IMR-90 (cell line): ENCODE data around the gene SYNE2. TPM values are rescaled to one million over a fixed set of nuclear protein-coding genes. Genes with fewer than 3 reads are reported as not detected.

Experiments
- ATAC-seq: fragments of 200-7000 bp; cut with Tn5 transposase; 2 replicates; pipeline ENCODE4 v1.9.1; 2020; ENCODE audit warnings: low read depth, mild to moderate bottlenecking, moderate library complexity
- BruUV-seq: library from RNA; stranded (reverse); fragments of 400-500 nt; replicated peaks from 2 replicates; lab custom pipeline; 2021; lab: Mats Ljungman, UMichigan
- CTCF ChIA-PET: fragments of 300-600 bp; formaldehyde crosslinking; extraction: SDS; loops from one replicate; lab custom pipeline; 2021; ENCODE audit warnings: antibody characterized with exemption; lab: Yijun Ruan, JAX
- POLR2A ChIA-PET: fragments of 300-600 bp; sonication (Branson Sonifier 250); formaldehyde crosslinking; loops from one replicate; lab custom pipeline; 2022; ENCODE audit warnings: antibody characterized with exemption; ENCODE audit not compliant: unreplicated experiment; lab: Charles Lee
- DNase-seq: peaks from one replicate; pipeline ENCODE4 v3.0.0; 2013
- H2AFZ ChIP-seq: replicated peaks from 2 replicates; pipeline ENCODE3; 2013; ENCODE audit warnings: low read length, mild to moderate bottlenecking; ENCODE audit not compliant: poor library complexity
- H2AK5ac ChIP-seq: 2 replicates; pipeline ENCODE4 v1.6.1; 2013; ENCODE audit warnings: low read depth, low read length, inconsistent platforms
- H2AK9ac ChIP-seq: replicated peaks from 2 replicates; pipeline ENCODE3; 2013; ENCODE audit warnings: mild to moderate bottlenecking, low read depth, low read length, moderate library complexity; ENCODE audit not compliant: poor library complexity
- H2BK120ac ChIP-seq: 2 replicates; pipeline ENCODE4 v1.6.1; 2013; ENCODE audit warnings: low read depth, low read length, inconsistent platforms
- H2BK15ac ChIP-seq: 3 replicates; pipeline ENCODE4 v1.6.1; 2013; ENCODE audit warnings: low read depth, low read length, inconsistent platforms
- H2BK20ac ChIP-seq: 2 replicates; pipeline ENCODE4 v1.6.1; 2013; ENCODE audit warnings: low read depth, mild to moderate bottlenecking, inconsistent platforms, low read length, moderate library complexity
- H2BK5ac ChIP-seq: 2 replicates; pipeline ENCODE4 v1.6.1; 2013; ENCODE audit warnings: mild to moderate bottlenecking, low read depth, low read length, inconsistent platforms; ENCODE audit not compliant: poor library complexity, severe bottlenecking
- H3K14ac ChIP-seq: replicated peaks from 2 replicates; pipeline ENCODE4 v1.6.1; 2013; ENCODE audit warnings: low read depth, low read length, inconsistent platforms
- H3K18ac ChIP-seq: 2 replicates; pipeline ENCODE4 v1.6.1; 2013; ENCODE audit warnings: low read depth, low read length, control low read depth
- H3K23ac ChIP-seq: 2 replicates; pipeline ENCODE4 v1.6.1; 2013; ENCODE audit warnings: low read depth, low read length, inconsistent platforms
- H3K27ac ChIP-seq: 2 replicates; pipeline ENCODE4 v1.5.1; 2013; ENCODE audit warnings: mild to moderate bottlenecking, control low read depth, low read length; ENCODE audit not compliant: insufficient read depth
- H3K27me3 ChIP-seq: 2 replicates; pipeline ENCODE4 v1.6.1; 2013; ENCODE audit warnings: low read length; ENCODE audit not compliant: control insufficient read depth, insufficient read depth
- H3K36me3 ChIP-seq: 2 replicates; pipeline ENCODE4 v1.6.1; 2013; ENCODE audit warnings: low read length, mixed read lengths; ENCODE audit not compliant: control insufficient read depth, insufficient read depth
- H3K4ac ChIP-seq: 2 replicates; pipeline ENCODE4 v1.6.1; 2013; ENCODE audit warnings: low read depth, low read length, inconsistent platforms
- H3K4me1 ChIP-seq: 2 replicates; pipeline ENCODE4 v1.6.1; 2013; ENCODE audit warnings: low read length, mixed read lengths; ENCODE audit not compliant: control insufficient read depth, insufficient read depth
- H3K4me2 ChIP-seq: 2 replicates; pipeline ENCODE4 v1.6.1; 2013; ENCODE audit warnings: low read depth, mild to moderate bottlenecking, control low read depth, low read length, moderate library complexity
- H3K4me3 ChIP-seq: 2 replicates; pipeline ENCODE4 v1.5.1; 2013; ENCODE audit warnings: low read depth, mild to moderate bottlenecking, control low read depth, low read length, moderate library complexity; ENCODE audit not compliant: insufficient read depth
- H3K56ac ChIP-seq: 2 replicates; pipeline ENCODE4 v1.6.1; 2013; ENCODE audit warnings: low read length, inconsistent platforms; ENCODE audit not compliant: insufficient read depth; ENCODE audit errors: extremely low read depth
- H3K79me1 ChIP-seq, 2 experiments: 2 replicates each; pipeline ENCODE4 v1.6.1; 2013; ENCODE audit warnings: low read length in 2 of 2, inconsistent platforms in 1 of 2, low read depth in 1 of 2
- H3K9ac ChIP-seq: 2 replicates; pipeline ENCODE4 v1.6.1; 2013; ENCODE audit warnings: low read depth, low read length, control low read depth
- H3K9me1 ChIP-seq: 2 replicates; pipeline ENCODE4 v1.6.1; 2013; ENCODE audit warnings: low read length, inconsistent platforms; ENCODE audit not compliant: insufficient read depth
- H3K9me3 ChIP-seq: 2 replicates; pipeline ENCODE4 v1.6.1; 2013; ENCODE audit warnings: low read length; ENCODE audit not compliant: control insufficient read depth, insufficient read depth
- H4K20me1 ChIP-seq: 2 replicates; pipeline ENCODE4 v1.6.1; 2013; ENCODE audit warnings: low read length, inconsistent platforms; ENCODE audit not compliant: insufficient read depth
- H4K5ac ChIP-seq: 2 replicates; pipeline ENCODE4 v1.6.1; 2013; ENCODE audit warnings: mild to moderate bottlenecking, low read depth, low read length, control low read depth
- H4K8ac ChIP-seq, 2 experiments: 2 replicates each; pipeline ENCODE4 v1.6.1; 2013; ENCODE audit warnings: low read depth in 2 of 2, low read length in 2 of 2, control low read depth in 1 of 2, inconsistent platforms in 1 of 2
- H4K91ac ChIP-seq: 2 replicates; pipeline ENCODE4 v1.6.1; 2013; ENCODE audit warnings: low read depth, low read length, inconsistent platforms; ENCODE audit not compliant: insufficient read depth
- CEBPB ChIP-seq: IDR thresholded peaks from 2 replicates; pipeline ENCODE4 v1.6.1; 2012; ENCODE audit warnings: low read depth, low read length, improper control_type of control experiment
- CHD1 ChIP-seq: IDR thresholded peaks from 2 replicates; pipeline ENCODE4 v1.6.1; 2012; ENCODE audit warnings: low read depth, low read length, improper control_type of control experiment
- CTCF ChIP-seq: conservative IDR thresholded peaks from 2 replicates; pipeline ENCODE4 v1.5.1; 2012; ENCODE audit warnings: mild to moderate bottlenecking, low read depth, low read length, improper control_type of control experiment
- ELK1 ChIP-seq: fragments of 150-350 bp; IDR thresholded peaks from 2 replicates; pipeline ENCODE4 v1.6.1; 2016; ENCODE audit warnings: low read depth, mild to moderate bottlenecking, low read length, moderate library complexity, borderline replicate concordance
- FOS ChIP-seq: fragments of 150-350 bp; IDR thresholded peaks from 2 replicates; pipeline ENCODE4 v1.6.1; 2016; ENCODE audit warnings: low read depth, low read length
- MAZ ChIP-seq: IDR thresholded peaks from 2 replicates; pipeline ENCODE4 v1.6.1; 2012; ENCODE audit warnings: low read depth, mild to moderate bottlenecking, low read length, improper control_type of control experiment, moderate library complexity, borderline replicate concordance
- MXI1 ChIP-seq: IDR thresholded peaks from 2 replicates; pipeline ENCODE4 v1.6.1; 2012; ENCODE audit warnings: low read depth, mild to moderate bottlenecking, low read length, moderate library complexity, borderline replicate concordance
- POLR2A ChIP-seq: IDR thresholded peaks from 2 replicates; pipeline ENCODE4 v1.6.1; 2012; ENCODE audit warnings: mild to moderate bottlenecking, low read depth, low read length
- RAD21 ChIP-seq: IDR thresholded peaks from 2 replicates; pipeline ENCODE4 v1.6.1; 2012; ENCODE audit warnings: low read length, improper control_type of control experiment
- RCOR1 ChIP-seq: IDR thresholded peaks from 2 replicates; pipeline ENCODE4 v1.6.1; 2012; ENCODE audit warnings: mild to moderate bottlenecking, low read length, improper control_type of control experiment; ENCODE audit not compliant: insufficient replicate concordance
- RFX5 ChIP-seq: IDR thresholded peaks from 2 replicates; pipeline ENCODE4 v1.8.0; 2012; ENCODE audit warnings: low read depth, mild to moderate bottlenecking, low read length, moderate library complexity
- SMC3 ChIP-seq: fragments of 150-350 bp; IDR thresholded peaks from 2 replicates; pipeline ENCODE4 v1.6.1; 2016; ENCODE audit warnings: low read depth, mild to moderate bottlenecking, antibody characterized with exemption, low read length, moderate library complexity
- WGBS, 2 experiments: methylation state at CpG; one replicate each; pipeline versions ENCODE4 v1.1.5 to v1.1.7; 2013; ENCODE audit warnings: missing lambda C conversion rate in 2 of 2; ENCODE audit not compliant: insufficient read length in 1 of 2; ENCODE audit errors: extremely low coverage in 2 of 2; 5-methylcytosine and 5-hydroxymethylcytosine counted together
- dilution Hi-C: fragments of 300-500 bp; cut with HindIII; formaldehyde crosslinking; loops from one replicate; pipeline ENCODE4 v1.14.3; 2018; ENCODE audit warnings: low sequenced_read_pairs; ENCODE audit not compliant: unreplicated experiment
- in situ Hi-C: fragments of 300-500 bp; cut with MboI; formaldehyde crosslinking; loops from 3 replicates; pipeline ENCODE4 v1.14.3; 2019; ENCODE audit warnings: low sequenced_read_pairs, inconsistent platforms, mixed read lengths
- intact Hi-C: fragments of 100-400 bp; cut with micrococcal nuclease; formaldehyde crosslinking; loops from 2 replicates; pipeline ENCODE4 v1.10.0; 2022
- polyA plus RNA-seq, 3 experiments: library from polyadenylated mRNA; depleted of rRNA; stranded (reverse); fragments of >200 nt; gene quantifications; 2 replicates each; pipeline ENCODE4 v1.2.3, GENCODE V29; 2012; ENCODE audit warnings: low replicate concordance in 1 of 3
- total RNA-seq: library from RNA; depleted of rRNA; stranded (reverse); fragments of >200 nt; gene quantifications from 2 replicates; pipeline ENCODE4 v1.2.3, GENCODE V29; 2012

SYNE2 gene
- total and polyA plus RNA-seq, 2 of the 4 experiments (the other 2 are of a cell fraction): 5.2 to 28.9 TPM

- no peak overlapping the region for H2BK5ac ChIP-seq
- BruUV-seq: no TSS peak
- no peak overlapping the region for H3K56ac ChIP-seq
- H3K79me1 ChIP-seq: no peaks in the 10 kb centered on the region
- H3K27ac ChIP-seq: no peak overlapping the region
- H2BK120ac ChIP-seq: no peak overlapping the region
- no peak overlapping the region for H4K5ac ChIP-seq
- H2BK20ac ChIP-seq: no peak overlapping the region
- intact Hi-C loops: no loop called here
- H4K20me1 ChIP-seq: no peaks in the 10 kb centered on the region
- no peak overlapping the region for H4K91ac ChIP-seq
- no peak overlapping the region for H2AFZ ChIP-seq
- H3K9me1 ChIP-seq: no peaks in the 10 kb centered on the region
- TF ChIP-seq MAZ (no peak), MXI1 (no peak), CEBPB (no peak), POLR2A (no peak), RCOR1 (no peak), FOS (no peak), CHD1 (no peak), CTCF (no peak), SMC3 (no peak), RFX5 (no peak), ELK1 (no peak), RAD21 (no peak)
- no peak overlapping the region for H3K9ac ChIP-seq
- no peak overlapping the region for H2AK5ac ChIP-seq
- H3K4me2 ChIP-seq: no peak overlapping the region
- no peak overlapping the region for H3K4ac ChIP-seq
- no peak overlapping the region for H2BK15ac ChIP-seq
- H2AK9ac ChIP-seq: no peak overlapping the region
- ChIA-PET POLR2A (no interaction called here), CTCF (no interaction called here)
- H3K27me3 ChIP-seq: no peaks in the 10 kb centered on the region; the same call in 1 of the 2 replicates
- no peaks in the 10 kb centered on the region for H3K36me3 ChIP-seq
- no peak overlapping the region for H3K18ac ChIP-seq
- ATAC-seq (no peak), DNase-seq (no peak)
- H3K9me3 ChIP-seq: peaks cover 9% of the 10 kb centered on the region
- no peak overlapping the region for H4K8ac ChIP-seq
- H3K4me1 ChIP-seq: no peaks in the 10 kb centered on the region
- no CpG with 5 or more reads among the region's 1 CpG for WGBS, 2 experiments
- H3K23ac ChIP-seq: no peak overlapping the region
- dilution Hi-C loops: no loop called here
- in situ Hi-C loops: no loop called here
- no peak overlapping the region for H3K14ac ChIP-seq
- no peak overlapping the region for H3K4me3 ChIP-seq
These were observed 11.8 kb upstream of the SYNE2 start for GRCh38 chr14:63840981-63841380.
